CD4-positive, alpha-beta T cell treated with Interleukin-6 at 100 ng/mL for 8 hours (primary cell): ENCODE data around the gene DNAH14.
"Not testable (repeated sequence)": the region's sequence is repeated elsewhere in the genome, so short reads cannot be mapped to it uniquely, and the experiment has no call there.

Experiments used
- DNase-seq: peaks from one replicate; pipeline ENCODE4 v3.0.0-alpha.2; 2020; ENCODE audit warnings: mixed read lengths, low spot score

The DNAH14 gene

DNA sequence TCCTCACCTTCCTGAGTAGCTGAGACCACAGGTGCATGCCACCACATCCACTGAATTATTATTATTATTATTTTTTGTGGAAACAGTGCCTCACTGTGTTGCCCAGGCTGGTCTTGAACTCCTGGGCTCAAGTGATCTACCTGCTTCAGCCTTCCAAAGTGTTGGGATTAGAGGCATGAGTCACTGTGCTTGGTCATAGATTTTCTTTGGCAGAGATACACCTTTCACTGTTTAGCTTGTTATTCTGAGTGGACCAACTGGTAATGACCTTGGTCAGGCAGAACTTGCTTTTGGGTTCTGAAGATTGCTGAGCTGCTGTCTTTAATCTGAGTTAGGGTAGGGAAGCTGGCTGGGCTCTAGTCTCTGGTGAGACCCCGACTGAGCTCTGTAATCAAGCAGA is 66.8 kb downstream of the DNAH14 start:
- DNase-seq: no peak

GRCh38 chr1:224998185-224998584 is 68.7 kb downstream of the DNAH14 start:
- DNase-seq: no peak

DNA sequence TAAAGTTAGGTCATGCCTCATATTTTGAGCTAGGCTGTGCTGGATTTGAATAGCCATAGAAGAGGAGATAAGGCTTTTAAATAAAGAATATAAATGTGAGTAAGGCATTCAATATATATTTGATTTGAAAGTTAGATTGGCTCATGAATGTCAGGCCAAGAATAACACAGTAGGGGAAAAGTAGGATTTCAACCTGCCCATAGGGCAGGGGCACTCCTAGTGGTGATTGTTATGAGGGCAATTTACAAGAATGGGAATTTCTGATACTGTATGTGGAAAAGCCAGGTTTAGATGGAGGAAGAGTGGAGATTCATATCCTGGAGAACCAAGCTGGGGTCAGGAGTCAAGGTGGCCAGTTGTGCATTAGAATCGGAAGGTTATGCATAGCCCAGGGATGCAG is 74.9 kb downstream of the DNAH14 start:
- no peak for DNase-seq

GRCh38 chr1:225006352-225006751 is 76.9 kb downstream of the DNAH14 start:
- not testable (repeated sequence) for DNase-seq

GRCh38 chr1:225008050-225008449 is 78.6 kb downstream of the DNAH14 start:
- DNase-seq: not testable (repeated sequence)

- DNase-seq: no peak
Observed at GRCh38 chr1:225021037-225021436, 91.6 kb downstream of the DNAH14 start.

DNA sequence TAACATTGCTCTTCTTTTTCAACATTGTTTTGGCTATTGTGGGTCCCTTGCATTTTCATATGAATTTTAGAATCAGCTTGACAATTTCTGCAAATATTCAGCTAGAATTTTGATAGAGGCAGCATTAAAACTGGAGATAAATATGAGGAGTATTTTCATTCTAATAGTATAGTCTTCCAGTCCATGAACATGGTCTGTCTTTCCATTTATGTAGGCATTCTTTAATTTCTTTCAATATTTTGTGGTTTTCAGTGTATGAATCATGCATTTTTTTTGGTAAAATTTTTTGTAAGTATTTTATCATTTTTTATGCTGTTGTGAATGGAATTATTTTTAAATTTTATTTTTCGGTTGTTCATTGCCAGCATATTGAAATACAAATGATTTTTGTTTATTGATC is 97.2 kb downstream of the DNAH14 start:
- DNase-seq: no peak

DNA sequence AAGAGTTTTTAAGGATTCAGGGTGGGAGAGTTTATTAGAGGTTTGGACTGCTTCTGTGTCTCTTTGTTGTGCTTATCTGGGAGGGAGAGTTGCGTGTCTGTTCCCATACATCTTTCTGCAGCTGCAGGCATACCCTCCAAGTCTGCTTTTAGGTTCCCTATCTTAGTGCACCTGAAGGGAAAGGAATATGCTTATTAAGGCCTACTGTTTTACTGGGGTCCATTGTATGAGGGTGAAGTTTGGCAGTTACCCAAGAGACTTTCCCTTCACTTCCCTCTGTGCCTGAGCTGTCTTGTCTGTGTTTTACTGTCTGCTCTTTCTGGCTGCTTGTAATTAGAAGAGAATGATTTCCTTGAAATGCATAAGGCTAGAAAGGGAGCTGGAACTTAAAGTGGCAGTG is 107.0 kb downstream of the DNAH14 start:
- not testable (repeated sequence) for DNase-seq

DNA sequence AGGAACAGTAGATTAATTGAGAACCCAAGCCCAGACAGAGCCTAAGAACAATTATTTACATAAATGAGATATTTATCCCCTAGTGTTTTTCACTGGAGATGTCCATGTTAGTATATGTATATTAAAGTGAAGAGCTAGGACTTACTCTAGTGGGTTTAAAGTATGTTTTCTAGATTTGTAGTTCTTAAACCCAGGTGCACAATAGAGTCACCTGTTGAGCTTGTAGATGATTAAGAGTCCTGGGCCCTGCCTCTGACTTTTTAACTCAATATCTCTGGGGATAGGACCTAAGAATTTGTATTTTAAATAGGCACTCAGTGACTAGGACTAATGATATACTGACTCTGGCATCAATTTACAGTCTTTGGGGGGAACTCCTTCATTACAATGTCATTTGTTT is 112.8 kb downstream of the DNAH14 start:
- no peak for DNase-seq

- no peak for DNase-seq
Observed at GRCh38 chr1:225044258-225044657, 114.8 kb downstream of the DNAH14 start.

DNA sequence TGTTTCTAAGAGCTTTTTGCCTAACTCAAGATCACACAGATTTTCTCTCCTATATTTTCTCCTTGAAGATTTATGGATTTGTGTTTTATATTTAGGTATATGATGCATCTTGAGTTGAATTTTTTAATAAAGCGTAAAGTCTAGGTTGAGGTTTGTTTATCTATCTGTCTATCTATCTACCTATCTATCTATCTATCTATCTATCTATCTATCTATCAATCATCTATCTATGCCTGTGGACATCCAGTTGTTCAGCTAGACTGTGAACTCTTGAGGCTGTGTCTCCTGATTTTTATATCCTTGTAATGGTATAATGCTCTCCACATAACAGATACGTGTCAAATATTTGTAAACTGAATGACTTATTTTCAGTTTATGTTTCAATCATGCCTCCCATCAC is 120.1 kb downstream of the DNAH14 start:
- DNase-seq: no peak

GRCh38 chr1:225063722-225064121 is 134.2 kb downstream of the DNAH14 start:
- no peak for DNase-seq

DNA sequence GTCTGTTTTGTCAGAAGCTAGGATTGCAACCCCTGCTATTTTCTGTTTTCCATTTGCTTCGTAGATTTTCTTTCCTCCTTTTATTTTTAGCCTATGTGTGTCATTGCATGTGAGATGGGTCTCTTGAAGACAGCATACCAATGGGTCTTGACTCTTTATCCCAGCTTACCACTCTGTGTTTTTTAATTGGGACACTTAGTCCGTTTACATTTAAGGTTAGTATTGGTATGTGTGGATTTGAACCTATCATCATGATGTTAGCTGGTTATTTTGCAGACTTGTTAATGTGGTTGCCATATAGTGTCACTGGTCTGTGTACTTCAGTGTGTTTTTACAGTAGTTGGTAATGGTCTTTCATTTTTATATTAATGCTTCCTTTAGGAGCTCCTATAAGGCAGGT is 141.5 kb downstream of the DNAH14 start:
- no peak for DNase-seq

GRCh38 chr1:225097175-225097574 is 167.7 kb downstream of the DNAH14 start:
- DNase-seq: no peak

- no peak for DNase-seq
Observed at GRCh38 chr1:225111000-225111399, 181.5 kb downstream of the DNAH14 start.

DNA sequence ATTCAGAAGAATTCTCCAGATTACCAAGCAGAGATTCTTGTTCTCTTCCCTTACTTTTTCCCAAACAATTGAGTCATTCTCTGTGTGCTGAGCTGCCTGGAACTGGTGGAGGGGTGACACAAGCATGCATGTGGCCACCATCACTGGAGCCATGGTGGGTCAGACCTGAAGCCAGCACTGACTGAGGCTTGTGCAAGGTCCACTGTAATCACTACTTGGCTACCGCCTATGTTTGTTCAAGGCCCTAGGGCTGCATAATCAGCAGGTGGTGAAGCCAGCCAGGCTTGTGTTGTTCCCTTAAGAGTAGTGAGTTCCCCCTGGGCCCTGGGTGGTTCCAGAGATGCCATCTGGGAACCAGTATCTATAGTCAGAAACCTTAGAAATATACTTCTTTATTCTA is 183.8 kb downstream of the DNAH14 start:
- no peak for DNase-seq

- no peak for DNase-seq
Observed at GRCh38 chr1:225114354-225114990, 185.0 kb downstream of the DNAH14 start.

DNA sequence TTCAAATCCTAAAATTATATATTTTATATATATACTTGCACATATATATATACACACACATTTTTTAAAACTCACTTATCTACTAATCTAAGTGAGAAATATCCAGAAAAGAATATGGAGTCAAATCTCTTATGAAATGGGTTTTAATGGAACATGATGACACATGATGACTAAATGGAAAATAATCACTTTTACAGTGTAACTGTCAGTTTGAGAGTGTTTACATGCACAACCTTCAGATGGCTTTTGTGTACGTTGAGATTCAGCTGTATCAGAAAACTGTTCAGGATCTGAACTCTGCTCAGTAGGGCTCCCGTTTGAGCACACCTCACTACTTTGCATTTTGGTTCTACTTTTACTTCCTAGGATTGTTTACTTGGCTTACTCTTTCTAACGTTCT is 189.8 kb downstream of the DNAH14 start:
- no peak for DNase-seq

- no peak for DNase-seq
Observed at GRCh38 chr1:225121095-225121494, 191.6 kb downstream of the DNAH14 start.

DNA sequence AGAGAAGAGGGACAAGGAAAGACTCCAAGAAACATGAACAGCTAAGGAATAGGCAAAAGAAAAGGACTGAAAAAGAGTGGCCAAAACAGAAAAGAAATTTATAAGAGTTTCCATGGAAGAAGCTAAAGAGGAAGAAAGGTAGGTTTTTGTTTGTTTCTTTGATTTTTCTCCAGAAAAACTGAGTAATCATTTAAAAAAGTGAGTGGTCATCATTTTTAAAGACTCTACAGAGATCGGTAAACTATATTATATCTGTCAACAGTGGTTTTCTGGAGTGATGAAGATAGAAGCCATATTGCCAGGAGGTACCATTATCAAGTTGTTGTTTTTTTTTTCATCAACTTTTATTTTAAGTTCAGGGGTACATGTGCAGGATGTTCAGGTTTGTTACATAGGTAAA is 202.4 kb downstream of the DNAH14 start:
- no peak for DNase-seq

DNA sequence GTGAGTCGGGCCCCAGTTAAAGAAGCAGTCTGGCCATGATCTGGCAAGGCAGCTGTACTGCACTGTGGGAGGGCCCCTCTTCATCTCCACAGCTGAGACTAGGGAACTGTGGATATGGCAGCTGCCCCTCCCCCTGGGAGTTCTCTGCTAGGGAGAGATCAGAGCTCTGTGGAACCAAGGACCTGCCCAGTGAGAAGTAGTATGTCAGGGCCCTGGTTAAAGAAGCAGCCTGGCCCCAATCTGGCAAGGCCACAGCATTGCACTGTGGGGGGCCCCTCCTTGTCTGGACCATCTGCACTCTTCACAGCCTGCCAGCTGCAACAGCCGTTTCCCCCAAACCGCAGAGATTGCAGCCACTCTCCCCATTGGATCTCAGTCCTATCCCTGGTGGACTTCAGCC is 208.5 kb downstream of the DNAH14 start:
- no peak for DNase-seq

DNA sequence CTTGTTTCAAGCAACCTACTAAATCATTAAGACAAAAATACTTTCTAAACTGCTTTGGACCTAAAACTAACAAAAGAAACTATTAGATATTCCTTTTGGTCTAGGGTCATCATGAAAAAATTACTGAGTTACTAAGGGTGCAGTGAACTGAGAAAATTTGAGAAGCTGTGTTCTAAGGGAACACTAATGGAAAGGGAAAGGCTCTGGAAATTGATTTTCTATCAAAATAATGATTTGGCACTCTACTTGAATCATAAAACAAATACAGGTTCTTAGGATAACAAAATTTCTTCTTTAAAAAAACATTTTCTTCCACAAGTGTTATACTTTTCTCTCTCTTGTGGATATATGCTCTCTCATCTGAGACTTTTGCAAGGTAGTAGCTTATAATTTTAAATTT is 213.5 kb downstream of the DNAH14 start:
- no peak for DNase-seq

DNA sequence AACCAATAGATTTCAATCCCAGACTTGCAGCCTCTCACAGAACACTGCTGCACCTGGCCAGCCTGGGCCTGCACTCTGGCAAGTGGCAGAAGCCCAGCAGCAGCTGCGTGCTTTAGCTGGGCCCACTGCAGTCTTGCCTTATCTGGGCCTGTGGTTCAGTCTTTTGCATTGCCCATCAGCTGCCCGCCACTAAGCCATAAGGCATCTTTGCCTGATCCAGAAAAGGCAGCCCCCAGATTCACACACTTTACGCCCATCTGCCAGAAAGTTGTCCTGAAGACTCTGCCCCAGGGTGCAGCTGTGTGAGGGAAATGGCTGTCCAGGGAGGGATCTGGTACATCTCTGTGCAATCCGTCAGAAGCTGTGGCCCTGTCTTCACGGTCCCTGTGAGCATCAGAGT is 217.0 kb downstream of the DNAH14 start:
- no peak for DNase-seq

DNA sequence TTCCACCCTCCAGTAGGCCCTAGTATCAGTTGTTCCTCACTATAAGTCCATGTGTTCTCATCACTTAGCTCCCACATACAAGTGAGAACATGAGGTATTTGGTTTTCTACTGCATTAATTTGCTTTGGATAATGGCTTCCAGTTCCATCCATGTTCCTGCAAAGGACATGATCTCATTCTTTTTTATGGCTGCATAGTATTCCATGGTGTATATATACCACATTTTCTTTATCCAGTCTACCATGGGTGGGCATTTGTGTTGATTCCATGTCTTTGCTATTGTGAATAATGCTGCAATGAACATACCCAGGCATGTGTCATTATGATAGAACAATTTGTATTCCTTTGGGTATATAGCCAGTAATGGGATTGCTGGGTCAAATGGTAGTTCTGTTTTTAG is 218.3 kb downstream of the DNAH14 start:
- not testable (repeated sequence) for DNase-seq

GRCh38 chr1:225152061-225152460 is 222.6 kb downstream of the DNAH14 start:
- no peak for DNase-seq
